ENCODE data around the gene FXYD2.
"Not testable (repeated sequence)": the region's sequence is repeated elsewhere in the genome, so short reads cannot be mapped to it uniquely, and the experiment has no call there.

Gene FXYD2

DNA sequence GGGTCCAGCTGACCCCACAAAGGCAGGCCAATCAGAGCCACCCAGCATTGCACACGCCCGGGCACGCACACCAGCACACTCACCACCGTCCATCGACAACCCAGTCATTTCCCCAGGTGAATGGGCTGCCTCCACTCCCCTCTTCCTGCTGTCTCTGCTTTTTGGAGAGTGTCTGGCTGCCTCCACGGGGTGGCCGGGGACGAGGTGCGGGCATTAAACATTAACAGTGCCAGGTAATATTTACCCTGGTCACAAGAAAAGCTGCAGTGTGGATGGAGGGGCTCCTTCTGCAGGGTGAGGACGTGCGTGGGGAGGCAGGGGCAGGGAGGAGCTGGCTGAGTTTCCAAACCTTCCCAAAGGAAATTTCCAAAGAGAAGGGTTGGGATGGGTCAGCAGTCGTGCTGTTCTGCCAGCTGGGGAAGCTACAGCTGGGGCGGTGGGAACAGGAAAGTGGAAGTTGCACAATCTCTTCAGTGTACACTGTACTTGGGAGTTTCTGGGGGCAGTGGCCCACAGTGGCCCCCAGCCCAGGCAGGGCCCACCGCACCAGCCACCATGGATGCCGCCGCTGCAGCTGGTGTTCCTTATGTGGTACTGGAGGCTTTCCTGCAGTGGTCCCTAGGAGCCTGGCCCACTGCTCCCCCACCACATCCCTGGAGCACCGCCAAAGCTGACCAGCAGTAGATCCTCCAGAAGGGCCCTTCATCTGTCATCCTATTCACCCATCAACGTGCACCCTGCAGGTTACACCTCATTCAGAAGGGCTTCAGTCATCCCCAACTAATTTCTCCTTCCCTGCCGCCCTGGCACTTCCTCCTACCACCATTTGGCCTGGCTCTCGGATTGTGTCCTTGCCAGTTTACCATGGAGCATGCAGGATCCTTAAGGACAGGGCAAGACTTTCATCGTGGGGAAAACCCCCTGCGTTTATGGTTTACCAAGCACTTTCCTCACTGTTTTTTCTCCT lies at the start of gene FXYD2:
Gene FXYD2 (minus strand): TSS at position 174 of the 967 bp plus-strand sequence. CDS start 66 bp downstream, at position 108.
- no peak for FAIRE-seq

DNA sequence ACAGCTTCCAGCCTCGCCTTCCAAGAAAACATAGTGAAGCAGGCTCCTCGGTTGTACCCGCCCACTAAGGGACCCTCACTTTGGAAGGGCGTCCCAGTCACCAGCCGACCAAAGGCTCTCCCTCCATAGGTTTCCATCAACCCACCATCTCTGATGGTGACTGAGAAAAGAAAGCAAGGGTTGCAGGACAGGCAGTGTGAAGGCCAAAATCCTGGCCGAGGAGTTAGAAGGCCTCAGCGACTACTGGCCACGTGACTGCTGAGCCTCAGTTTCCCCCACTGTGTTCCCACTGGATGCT lies 49.2 kb upstream of the FXYD2 start:
- no peak for FAIRE-seq

DNA sequence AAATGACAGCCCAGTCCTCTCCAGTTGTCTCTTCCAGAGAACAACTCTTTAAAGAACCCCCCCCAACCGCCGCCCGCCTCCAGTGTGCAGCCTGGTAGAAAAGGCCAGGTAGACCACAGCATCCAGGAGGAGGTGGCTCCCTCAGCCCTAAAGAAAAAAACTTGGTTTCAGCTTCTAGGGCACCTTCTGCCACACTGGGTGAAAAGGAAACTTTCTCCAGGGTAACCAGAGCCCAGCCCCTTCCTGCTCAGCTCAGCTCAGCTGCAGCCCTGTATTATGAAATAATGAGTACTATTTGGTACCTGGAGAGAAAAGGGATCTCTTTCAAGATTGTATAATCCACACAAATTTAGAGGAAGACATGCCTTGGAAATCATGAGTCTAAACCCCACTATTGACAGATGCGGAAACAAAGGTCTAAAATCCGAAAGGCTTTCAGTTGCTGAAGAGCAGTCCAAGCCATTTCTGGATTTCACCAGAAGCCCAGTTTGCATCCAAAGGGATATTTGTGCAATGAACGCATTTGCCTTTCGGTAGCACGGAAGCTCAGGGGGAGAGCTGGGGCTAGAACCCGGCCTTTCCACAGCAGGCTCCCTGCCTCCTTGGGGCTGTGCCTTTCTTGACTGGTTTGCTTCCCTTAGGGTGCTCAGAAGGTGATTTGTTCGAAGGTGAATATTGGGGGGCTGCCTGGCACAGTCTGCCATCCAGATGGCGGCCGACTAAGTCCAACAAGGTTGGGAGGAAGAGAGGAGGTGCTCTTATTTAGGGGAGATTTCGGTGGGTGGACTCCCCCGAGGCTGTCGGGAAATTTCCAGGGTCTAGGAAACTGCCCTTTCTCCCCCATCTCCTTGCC lies 48.7 kb upstream of the FXYD2 start:
- FAIRE-seq = no peak

DNA sequence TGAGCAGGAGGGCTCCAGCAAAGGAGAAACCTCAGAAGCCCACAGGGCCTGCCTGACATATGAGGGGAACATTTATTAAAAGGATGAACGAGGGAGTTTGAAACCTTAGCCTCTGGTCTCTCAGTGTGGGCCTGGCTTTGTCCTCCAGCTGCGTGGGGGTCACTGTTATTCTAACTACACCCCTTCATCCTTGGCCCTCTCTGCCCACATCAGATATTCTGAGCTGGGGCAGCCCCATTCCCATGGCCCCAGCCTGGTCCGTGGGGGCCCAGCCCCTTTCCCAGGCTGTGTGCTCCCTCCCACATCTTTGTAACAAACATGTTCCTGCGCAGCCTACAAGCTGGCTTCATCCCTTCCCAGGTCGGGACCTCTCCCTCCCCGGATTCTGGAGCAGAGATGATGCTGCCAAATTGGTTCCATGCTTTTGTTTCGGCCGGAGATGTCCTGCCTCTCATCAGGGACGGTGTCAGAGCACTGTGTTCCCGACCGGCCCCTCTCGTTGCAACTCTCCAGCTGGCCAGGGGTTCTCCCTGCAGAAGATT lies 47.9 kb upstream of the FXYD2 start:
- FAIRE-seq = no peak

DNA sequence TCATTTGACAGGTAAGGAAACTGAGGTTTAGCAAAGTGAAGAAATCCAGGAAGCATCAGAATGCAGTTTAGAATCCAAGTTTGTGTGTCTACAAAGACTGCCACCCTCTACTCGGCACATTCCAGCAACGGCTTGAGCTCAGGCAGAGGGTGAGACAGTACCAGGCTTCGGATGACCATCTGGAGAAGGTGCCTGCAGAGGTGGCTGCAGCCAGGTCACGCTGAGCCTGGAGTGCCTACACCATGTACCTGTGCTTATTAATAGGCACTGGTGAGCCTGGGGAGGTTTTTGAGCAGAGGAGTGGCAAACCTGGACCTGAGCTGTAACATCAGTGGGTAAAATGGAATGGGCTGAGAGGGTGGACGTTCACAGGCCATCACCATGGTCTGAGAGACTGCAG lies 47.2 kb upstream of the FXYD2 start:
- FAIRE-seq = no peak

DNA sequence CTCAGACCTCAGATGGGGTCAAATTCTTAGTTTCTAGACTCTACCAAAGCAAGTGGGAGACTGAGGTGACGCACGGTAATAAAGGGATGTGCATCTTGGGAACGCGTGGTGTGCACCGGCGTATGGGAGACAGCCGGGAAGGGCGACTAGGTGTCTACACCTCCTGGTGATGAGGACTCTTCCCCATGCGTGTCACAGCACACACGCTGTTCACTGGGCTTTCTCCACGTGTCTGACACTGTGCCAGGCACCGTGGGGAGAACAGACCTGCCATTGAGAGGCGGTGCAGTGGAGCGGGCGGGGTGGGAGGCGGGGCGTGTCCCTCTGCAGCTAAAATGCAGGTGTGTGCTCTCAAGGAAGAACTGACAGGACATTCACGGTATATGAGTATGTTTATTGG lies 46.6 kb upstream of the FXYD2 start:
- FAIRE-seq = no peak

DNA sequence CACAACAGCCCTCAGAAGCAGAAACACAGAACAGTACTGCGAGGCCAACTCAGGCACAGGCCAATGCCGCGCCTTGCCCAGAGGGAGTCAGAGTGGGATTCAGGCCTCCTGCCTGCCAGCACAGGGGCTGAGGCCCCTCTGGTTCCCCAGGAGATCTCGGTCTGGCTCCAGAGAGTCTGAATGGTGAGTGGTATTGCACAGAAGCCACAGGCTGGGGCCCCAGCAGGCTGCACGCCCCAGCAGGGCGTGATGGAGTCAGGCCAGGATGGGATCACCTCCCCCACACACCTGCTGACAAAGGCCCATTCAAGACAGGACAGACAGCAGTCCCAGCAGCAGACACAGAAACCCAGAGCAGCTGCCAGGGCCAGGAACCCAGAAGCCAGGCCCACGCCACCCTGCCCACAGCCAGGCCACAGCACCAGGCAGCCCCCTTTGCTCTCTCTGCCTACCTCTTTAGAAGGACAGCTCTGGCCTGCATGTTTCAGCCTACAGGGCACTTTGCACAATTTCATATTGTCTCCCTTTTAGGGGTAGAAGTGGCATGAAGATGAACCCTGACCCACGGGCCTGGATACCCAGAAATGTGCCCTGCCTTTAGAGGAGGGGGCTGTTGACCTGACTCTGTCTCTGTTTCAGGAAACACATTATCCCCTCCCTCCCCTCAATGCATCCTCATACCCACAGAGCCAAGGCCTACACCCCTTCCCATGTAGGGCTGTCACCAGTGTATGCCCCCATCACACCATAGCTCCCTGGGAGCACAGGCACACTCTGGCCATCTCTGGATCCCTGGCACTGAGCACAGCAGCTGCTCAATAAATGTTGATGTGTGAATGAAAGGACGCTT lies 45.8 kb upstream of the FXYD2 start:
- FAIRE-seq = no peak

DNA sequence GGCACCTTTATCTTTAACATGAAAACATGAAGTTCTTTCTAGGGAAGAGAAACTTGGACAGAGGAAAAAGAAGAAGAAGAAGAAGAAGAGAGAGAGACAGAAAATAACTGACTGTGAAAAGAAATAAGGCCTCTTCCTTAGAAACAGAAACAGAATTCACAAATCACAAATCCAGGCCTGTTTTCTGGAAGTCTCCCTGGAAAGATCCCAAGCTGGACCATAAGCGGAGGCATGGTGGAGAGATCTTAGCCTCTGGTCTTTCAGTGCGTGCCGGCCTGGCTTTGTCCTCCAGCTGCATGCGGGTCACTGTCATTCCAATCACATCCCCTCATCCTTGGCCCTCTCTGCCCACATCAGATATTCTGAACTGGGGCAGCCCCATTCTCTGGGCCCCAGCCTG lies 45.1 kb upstream of the FXYD2 start:
- FAIRE-seq = no peak

DNA sequence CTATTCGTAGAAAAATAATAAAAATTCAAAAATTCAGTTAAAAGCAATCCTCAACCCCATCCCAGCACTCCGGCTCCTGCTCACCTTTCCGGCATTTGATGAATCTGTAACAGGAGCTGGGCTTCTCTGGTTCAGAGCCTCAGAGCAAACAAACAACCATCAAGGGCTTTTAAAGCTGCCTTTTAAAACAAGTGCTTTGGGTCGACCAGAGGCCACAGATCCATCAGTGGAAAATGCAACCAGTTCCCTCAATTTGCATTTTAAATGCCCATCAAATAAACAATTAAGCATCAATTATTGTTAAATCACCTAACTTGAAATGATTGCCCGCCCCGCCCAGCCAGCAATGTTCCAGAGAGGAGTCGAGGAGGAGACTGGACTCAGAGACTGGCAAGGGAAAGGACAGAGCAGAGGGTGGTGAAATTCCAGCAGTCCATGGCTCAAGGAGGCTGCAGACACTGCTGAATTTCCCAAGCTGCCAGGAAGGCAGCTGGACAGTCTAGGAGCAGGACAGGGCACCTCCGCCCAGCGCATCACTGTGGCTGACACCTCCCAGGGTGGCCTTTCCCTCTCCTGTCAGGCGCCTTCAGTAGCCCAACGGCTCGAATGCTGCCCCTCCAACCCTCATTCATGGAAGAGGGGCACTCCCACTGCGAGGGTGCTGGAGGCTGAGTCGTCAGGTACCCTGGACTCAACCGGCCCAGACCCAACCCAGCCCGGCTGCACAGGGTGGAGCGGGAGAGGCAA lies 44.4 kb upstream of the FXYD2 start:
- FAIRE-seq = no peak

DNA sequence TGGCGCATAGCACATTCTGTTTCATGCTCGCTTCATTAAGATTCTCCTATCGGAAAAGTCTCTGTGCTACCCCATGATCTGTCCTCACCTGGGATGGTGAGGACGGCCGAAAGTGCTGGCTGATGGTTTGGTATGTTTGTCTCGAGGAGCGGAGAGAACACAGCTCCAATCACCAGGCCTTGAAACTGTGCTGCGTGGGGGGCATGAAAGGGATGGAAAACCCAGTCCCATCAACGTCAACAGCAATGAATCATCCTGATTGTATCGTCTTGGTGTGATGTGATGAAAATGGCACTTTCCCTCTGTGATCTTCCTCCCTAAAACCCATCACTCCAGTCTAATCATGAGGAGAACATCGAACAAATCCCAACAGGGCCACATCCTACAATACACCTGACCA lies 43.5 kb upstream of the FXYD2 start:
- FAIRE-seq = no peak

DNA sequence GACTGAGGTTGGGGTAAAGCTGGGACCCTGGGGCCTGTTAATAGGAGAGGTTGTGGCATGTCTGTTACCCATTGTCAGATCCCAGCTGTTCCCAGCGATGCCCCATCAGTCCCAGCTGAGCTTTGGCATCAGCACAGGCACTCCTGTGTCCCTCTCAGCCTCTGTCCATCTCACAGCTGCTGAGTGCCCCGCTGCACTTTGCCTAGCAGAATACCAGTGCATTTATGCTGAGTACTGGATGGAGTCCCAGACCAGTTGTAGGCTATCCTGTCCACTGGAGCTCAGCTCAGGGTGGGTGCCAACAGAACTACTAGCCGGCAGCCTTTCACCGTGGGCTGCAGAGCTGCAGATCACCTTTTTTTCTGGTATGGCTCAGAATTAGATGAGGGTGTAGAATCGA lies 42.0 kb upstream of the FXYD2 start:
- no peak for FAIRE-seq

DNA sequence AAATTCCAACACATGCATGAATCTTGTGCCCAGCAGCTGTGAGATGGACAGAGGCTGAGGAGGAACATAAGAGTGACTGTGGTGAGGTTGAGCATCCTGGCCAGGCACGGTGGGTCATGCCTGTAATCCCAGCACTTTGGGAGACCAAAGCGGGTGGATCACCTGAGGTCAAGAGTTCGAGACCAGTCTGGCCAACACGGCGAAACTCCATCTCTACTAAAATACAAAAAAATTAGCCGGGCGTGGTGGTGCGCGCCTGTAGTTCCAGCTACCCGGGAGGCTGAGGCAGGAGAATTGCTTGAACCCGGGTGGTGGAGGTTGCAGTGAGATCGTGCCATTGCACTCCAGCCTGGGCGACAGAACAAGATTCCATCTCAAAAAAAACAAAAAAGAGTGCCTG lies 41.0 kb upstream of the FXYD2 start:
- not testable (repeated sequence) for FAIRE-seq

DNA sequence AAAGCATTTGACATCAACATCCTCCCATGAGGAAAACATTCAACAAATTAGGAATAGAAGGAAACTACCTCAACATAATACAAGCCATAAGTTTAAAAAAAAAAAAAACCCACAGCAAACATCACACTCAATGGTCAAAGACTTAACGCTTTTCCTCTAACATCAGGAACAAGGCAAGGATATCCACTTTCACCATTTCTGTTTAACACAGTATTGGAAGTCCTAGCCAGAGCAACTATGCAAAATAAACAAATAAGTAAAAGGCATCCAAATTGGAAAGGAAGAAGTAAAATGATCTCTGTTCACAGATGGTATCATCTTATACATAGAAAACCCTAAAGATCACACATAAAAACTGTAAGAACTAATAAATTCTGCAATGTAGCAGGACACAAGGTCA lies 38.8 kb upstream of the FXYD2 start:
- no peak for FAIRE-seq

DNA sequence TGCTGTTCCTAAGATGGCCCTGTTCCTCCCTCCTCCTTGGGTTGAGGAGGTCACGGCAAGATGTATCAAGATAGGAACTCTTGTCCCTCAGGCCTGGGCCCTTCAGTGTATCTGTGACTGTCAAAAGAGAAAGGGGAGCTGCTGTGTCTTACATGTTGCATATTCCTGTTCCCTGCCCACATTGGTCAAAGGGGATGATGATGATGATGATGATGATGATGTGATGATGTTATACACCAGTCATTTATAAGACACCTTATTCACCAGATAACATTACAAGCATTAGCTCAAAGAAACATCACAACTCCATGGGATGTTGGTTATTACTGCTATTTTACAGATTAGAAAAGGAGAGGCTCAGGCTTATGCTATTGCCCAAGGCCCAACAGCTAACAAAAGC lies 38.2 kb upstream of the FXYD2 start:
- no peak for FAIRE-seq

DNA sequence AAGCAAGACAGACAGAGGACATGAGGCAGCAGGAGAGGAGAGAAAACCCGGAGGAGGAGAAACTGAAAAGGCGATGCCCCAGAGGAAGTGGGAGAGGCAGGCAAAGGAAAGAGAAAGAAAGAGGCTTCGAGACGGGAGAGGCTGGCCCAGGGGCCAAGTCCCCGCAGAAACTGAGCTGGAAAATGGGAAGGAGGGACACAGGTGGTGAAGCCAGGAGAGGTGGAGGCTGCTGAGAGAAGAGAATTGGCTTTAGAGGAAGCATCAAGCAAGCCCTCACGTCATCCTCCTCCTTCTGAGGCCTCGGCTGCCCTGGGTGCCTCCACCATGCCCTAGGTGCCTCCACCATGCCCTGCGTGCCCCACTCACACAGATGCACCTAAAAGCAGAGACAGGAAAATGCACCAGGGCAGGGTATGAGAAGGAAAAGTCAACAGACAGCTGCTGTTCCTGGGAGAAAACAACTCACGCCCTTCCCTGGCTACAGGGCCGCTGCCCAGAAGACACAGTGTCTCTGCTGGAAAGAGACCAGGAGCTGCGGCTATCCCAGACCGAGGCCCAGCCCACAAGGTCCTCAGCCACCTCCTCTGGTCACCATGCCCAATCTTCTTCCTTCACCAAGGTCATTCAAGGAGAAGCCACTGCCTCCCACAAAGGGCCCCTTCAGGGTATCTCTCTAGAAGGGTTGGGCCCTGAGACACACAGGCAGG lies 37.6 kb upstream of the FXYD2 start:
- FAIRE-seq = no peak

DNA sequence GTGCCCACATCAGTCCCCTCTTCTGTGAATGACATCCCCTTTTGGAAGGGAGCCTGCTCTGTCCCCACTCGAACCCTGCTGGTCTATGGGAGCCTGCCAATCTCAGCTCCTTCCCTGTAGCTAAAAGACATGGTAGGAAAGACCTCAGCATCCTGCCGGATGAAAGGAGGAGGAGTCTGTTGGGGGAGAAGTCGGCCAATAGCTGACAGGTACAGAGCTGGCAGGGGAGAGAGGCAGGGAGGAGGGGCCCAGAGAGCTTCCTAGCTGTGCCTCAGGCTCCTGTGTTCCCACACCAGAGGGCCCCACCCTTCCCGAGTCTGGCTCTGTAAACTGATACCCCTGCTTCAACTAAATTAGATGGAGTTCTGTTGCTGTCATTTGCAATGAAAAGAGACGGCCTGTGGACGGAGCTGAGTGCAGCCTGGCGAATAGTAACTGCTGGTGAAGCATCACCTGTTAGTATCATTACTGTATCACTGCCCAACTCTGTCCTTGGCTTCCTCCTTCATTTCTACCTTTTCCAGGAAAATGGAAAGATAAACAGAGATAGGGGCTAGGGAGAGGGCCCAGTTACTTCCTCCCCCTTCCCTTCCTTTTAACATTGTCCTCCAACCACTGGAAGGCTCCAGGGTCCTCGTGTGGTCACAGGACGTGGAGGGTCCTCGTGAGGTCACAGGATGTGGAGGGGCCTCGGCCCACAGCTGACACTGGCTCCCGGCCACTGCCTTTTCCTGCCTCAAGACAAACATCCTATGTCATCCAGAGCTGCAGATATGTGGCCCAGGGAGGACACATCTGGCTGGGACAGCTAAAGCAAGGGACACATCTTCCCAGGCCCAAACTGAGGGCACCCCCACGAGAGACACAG lies 36.8 kb upstream of the FXYD2 start:
- no peak for FAIRE-seq

DNA sequence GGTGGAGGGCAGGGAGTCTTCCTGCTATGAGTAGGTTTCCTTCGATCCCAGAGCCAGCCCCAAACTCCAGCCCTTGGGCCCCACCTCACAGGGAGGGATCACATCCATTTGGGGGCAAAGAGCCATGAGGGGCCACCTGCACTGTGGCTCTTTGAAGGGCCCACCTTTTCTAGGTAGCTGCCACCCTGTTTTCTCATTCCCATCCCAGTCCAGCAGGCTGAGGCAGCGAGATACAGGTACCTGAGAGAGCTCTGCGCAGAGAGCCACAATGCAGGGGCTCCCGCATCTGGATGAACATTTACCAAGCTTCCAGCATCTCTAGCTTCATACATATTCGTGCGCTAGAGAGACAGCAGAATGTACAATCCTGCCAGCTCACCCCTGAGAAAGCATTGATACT lies 35.6 kb upstream of the FXYD2 start:
- no peak for FAIRE-seq

DNA sequence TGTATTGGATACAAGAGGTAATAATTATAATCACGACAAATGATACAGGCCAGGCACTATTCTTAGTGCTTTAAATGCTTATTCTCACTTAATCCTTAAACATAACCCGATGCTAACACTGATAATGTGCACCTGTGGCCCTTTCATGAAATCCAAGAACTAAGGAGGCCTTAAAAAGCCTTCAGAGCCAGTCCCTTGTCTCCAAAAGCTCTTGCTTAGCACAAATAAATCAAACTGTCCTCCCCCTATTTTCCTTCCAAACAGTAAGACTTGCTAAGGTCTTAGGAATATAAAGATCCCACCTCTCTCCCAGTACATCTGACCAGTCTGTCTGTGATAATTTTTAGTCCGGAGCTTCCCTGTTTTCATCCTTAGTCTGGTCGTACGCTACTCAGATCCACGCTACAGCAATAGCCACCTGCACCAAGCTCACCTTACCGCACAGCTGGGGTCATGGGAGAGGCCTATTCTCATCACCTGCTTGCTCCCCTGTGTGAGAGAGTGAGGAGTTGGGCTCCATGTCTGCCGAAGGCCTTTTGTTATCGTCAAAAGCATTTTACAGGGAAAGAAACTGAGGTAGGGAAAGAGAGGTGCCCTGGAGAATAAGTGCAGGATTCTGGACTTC lies 35.1 kb upstream of the FXYD2 start:
- no peak for FAIRE-seq

DNA sequence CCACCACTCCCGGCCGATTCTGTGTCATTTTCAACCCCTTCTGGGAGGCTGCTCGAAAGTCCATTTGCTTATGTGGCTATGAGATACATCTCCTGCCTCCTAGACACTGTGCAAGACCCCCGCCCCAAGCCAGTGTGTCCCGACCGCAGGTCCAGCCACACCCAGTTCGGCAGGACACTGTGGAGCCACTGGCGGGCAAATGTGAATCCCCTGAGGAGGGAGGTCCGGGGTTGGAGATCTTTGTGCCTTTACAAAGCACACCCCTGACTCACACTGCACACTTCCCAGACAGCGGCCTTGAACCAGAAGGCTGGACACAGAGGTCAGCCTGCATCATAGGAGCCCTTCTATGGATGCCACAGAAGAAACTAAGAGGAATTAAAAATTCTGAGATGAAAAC lies 34.5 kb upstream of the FXYD2 start:
- no peak for FAIRE-seq

All from colon (tissue), 2 donors.